NCI-H146 treated with DMSO at 0.1 percent for 48 hours (cell line): ENCODE measurements around the gene USF1.
"Not testable (repeated sequence)": the region's sequence is repeated elsewhere in the genome, so short reads cannot be mapped to it uniquely, and the experiment has no call there.

ENCODE experiments used
- DNase-seq: peaks from one replicate; lab custom pipeline; 2025; ENCODE audit not compliant: unreplicated experiment; lab: John Stamatoyannopoulos, UW

The USF1 gene

DNA sequence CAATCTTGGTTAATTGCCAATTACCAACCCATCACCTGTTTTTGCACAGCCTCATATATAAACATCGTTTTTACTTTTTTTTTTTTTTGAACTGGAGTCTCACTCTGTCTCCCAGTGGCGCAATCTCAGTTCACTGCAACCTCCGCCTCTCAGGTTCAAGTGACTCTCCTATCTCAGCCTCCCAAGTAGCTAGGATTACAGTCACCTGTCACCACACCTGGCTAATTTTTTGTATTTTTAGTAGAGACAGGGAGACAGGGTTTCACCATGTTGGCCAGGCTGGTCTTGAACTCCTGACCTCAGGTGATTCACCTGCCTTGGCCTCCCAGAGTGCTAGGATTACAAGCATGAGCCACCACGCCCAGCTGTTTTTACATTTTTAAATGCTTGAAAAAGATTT is 53.7 kb downstream of the USF1 start:
- DNase-seq: not testable (repeated sequence)
